IMR-90 (cell line): ENCODE results near the gene KIFBP.

Source experiments
- BHLHE40 ChIP-seq: fragments of 150-350 bp; IDR thresholded peaks from 2 replicates; pipeline ENCODE4 v1.6.1; 2016; ENCODE audit warnings: mild to moderate bottlenecking, low read depth, low read length
- CEBPB ChIP-seq: IDR thresholded peaks from 2 replicates; pipeline ENCODE4 v1.6.1; 2012; ENCODE audit warnings: low read depth, low read length, improper control_type of control experiment
- CHD1 ChIP-seq: IDR thresholded peaks from 2 replicates; pipeline ENCODE4 v1.6.1; 2012; ENCODE audit warnings: low read depth, low read length, improper control_type of control experiment
- ELK1 ChIP-seq: fragments of 150-350 bp; IDR thresholded peaks from 2 replicates; pipeline ENCODE4 v1.6.1; 2016; ENCODE audit warnings: low read depth, mild to moderate bottlenecking, low read length, moderate library complexity, borderline replicate concordance
- FOS ChIP-seq: fragments of 150-350 bp; IDR thresholded peaks from 2 replicates; pipeline ENCODE4 v1.6.1; 2016; ENCODE audit warnings: low read depth, low read length
- MAFK ChIP-seq: IDR thresholded peaks from 2 replicates; pipeline ENCODE4 v1.6.1; 2012; ENCODE audit warnings: low read depth, low read length, improper control_type of control experiment
- MAZ ChIP-seq: IDR thresholded peaks from 2 replicates; pipeline ENCODE4 v1.6.1; 2012; ENCODE audit warnings: low read depth, mild to moderate bottlenecking, low read length, improper control_type of control experiment, moderate library complexity, borderline replicate concordance
- MXI1 ChIP-seq: IDR thresholded peaks from 2 replicates; pipeline ENCODE4 v1.6.1; 2012; ENCODE audit warnings: low read depth, mild to moderate bottlenecking, low read length, moderate library complexity, borderline replicate concordance
- POLR2A ChIP-seq: IDR thresholded peaks from 2 replicates; pipeline ENCODE4 v1.6.1; 2012; ENCODE audit warnings: mild to moderate bottlenecking, low read depth, low read length
- RAD21 ChIP-seq: IDR thresholded peaks from 2 replicates; pipeline ENCODE4 v1.6.1; 2012; ENCODE audit warnings: low read length, improper control_type of control experiment
- RCOR1 ChIP-seq: IDR thresholded peaks from 2 replicates; pipeline ENCODE4 v1.6.1; 2012; ENCODE audit warnings: mild to moderate bottlenecking, low read length, improper control_type of control experiment; ENCODE audit not compliant: insufficient replicate concordance
- TF ChIP-seq, protein P1 (sequence below): conservative IDR thresholded peaks from 2 replicates; pipeline ENCODE4 v1.5.1; 2012; ENCODE audit warnings: mild to moderate bottlenecking, low read depth, low read length, improper control_type of control experiment

DNA sequence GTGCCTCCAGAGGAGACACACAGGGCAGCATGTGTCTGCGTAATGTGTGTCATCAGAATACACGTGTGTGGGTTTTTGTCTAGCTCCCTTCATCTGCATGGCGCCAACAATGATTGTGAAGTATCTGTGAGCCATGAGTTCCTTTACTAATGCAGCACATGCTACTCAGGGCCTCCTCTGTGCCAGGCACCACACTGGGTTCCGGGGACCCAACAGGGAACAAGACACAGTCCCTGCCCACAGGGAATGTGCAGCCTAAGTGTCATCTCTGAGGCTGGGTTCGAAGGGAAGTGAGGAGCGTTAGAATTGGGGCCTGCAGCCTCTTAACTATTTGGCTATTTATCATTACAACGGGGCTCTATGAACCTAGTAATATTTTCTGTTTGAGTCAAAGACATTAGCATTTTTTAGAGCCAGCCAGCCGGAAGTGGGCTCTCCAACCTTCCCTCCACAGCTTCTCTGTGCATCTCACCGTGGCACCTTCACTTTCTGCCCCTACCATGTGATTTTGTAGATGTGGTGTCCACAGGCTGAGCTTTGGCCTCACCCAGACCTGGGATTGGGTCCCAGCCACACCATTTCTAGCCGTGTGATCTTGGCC lies 55.4 kb downstream of the KIFBP start:
- TF ChIP-seq, protein P1, sequence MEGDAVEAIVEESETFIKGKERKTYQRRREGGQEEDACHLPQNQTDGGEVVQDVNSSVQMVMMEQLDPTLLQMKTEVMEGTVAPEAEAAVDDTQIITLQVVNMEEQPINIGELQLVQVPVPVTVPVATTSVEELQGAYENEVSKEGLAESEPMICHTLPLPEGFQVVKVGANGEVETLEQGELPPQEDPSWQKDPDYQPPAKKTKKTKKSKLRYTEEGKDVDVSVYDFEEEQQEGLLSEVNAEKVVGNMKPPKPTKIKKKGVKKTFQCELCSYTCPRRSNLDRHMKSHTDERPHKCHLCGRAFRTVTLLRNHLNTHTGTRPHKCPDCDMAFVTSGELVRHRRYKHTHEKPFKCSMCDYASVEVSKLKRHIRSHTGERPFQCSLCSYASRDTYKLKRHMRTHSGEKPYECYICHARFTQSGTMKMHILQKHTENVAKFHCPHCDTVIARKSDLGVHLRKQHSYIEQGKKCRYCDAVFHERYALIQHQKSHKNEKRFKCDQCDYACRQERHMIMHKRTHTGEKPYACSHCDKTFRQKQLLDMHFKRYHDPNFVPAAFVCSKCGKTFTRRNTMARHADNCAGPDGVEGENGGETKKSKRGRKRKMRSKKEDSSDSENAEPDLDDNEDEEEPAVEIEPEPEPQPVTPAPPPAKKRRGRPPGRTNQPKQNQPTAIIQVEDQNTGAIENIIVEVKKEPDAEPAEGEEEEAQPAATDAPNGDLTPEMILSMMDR = no peak
- TF ChIP-seq POLR2A = no peak
- TF ChIP-seq MXI1 = no peak
- no peak for TF ChIP-seq RAD21
- TF ChIP-seq CHD1 = no peak
- TF ChIP-seq MAZ = no peak
- TF ChIP-seq MAFK = no peak
- TF ChIP-seq ELK1 = no peak
- TF ChIP-seq RCOR1 = no peak
- no peak for TF ChIP-seq FOS
- TF ChIP-seq CEBPB = no peak
- no peak for TF ChIP-seq BHLHE40
